H4 (cell line): ENCODE measurements around the gene ZNF708. TPM values are rescaled to one million over a fixed set of nuclear protein-coding genes. Genes with fewer than 3 reads are reported as not detected.
A peak's percentile ranks its signal among the peaks of the same experiment; 100 is the strongest.
"Not testable (repeated sequence)": the region's sequence is repeated elsewhere in the genome, so short reads cannot be mapped to it uniquely, and the experiment has no call there.

Experiments
- DNase-seq: peaks from one replicate; pipeline ENCODE4 v3.0.0-alpha.2; 2015; ENCODE audit warnings: low spot score
- total RNA-seq: library from RNA; depleted of rRNA; stranded (reverse); fragments of >200 nt; shearing (Covaris generic); gene quantifications from 2 replicates; pipeline ENCODE4 v1.2.3, GENCODE V29; 2014; rRNA removed

ZNF708 gene
- total RNA-seq, result 2.4 and 3.4 TPM in 2 replicates

DNA sequence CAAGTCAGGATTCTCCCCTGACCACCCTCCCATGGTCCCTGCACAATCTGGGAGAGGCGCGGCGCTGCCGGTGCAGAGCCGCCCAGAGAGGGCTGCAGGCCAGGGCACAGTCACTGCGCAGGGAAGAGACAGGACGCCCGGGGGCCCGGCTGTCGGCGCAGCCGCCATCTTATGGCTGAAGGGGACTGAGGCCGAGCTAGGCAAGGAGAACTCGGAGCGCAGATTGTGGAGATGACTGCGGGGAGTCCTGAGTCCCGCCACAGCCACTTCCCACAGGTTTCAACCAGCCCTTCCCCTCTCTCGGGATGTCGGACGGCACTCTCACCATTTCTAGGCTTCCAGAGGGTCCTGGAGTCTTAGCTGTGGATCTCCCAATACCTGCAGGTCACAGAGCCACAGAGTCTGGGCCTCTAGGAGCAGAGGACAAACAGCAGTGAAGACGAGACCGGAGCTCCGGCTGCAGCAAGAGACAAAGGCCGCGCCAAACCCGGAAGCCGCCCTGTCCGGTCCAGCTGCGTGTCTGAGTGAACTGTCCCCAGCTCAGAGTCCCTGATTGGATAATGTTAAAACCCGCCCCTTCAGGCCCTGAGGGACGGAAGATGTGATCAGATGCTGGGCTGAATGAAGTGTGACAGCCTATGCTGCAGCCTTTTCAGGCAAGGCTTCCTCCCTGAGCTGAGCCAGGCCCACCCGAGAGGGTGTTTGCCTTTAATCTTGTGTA, at the start of gene ZNF708:
Gene ZNF708 (minus strand): TSS at position 526 of the 721 bp plus-strand sequence. CDS start 198 bp downstream, at position 328.
- peak; percentile 88 for DNase-seq

DNA sequence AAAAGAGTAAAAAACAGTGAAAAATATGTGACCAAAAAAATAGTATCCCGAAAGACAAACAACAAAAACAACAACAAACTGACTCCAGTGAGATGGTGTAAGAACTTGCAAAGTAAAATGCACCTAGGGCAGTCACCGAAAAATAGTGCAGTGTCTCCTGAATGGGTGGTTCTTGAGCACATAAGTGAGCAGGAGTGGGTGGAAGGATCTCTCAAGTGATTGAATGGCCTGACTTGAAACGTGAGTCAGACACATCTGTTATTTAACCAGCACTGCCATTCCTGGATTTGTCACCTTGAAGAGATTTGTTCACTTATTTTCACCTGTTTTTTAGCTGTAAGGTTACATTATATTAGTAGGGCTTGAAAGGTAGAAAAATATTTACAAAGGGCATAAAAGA, 33.1 kb upstream of the ZNF708 start:
- DNase-seq, result no peak

DNA sequence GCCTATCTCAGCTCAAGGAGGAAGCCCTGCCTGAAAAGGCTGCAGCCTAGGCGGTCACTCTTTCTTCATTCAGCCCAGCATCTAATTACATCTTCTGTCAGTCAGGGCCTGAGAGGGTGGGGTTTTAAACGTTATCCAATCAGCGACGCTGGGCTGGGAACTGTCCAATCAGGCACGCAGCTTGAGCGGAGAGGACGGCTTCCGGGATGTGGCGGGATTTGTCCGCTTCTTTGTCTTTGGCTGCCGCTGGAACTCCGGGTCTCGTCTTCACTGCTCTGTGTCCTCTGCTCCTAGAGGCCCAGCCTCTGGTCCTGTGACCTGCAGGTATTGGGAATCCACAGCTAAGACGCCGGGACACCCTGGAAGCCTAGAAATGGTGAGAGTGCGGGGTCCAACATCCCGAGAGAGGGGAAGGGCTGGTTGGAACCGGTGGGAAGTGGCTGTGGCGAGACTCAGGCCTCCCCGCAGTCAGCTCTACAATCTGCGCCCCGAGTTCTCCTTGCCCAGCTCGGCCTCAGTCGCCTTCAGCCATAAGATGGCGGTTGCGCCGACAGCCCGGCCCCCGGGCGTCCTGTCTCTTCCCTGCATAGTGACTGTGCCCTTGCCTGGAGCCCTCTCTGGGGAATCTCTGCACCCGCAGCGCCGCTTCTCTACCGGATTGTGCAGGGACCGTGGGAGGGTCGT, 29.7 kb upstream of the ZNF708 start, which contains the start of gene ZNF738:
Gene ZNF738 (plus strand): TSS at position 233 of the 684 bp plus-strand sequence. CDS start 141 bp downstream, at position 374.
- peak; percentile 93 for DNase-seq

- no peak for DNase-seq
Observed at GRCh38 chr19:21352830-21353229, 23.6 kb upstream of the ZNF708 start.

DNA sequence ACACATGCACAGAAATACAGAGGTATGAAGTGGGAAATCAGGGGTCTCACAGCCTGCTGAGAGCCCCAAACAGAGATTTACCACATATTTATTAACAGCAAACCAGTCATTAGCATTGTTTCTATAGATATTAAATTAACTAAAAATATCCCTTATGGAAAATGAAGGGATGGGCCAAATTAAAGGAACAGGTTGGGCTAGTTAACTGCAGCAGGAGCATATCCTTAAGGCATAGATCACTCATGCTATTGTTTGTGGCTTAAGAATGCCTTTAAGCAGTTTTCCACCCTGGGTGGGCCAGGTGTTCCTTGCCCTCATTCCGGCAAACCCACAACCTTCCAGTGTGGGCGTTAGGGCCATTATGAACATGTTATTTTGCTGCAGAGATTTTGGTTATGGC, 15.6 kb upstream of the ZNF708 start:
- DNase-seq, result not testable (repeated sequence)

DNA sequence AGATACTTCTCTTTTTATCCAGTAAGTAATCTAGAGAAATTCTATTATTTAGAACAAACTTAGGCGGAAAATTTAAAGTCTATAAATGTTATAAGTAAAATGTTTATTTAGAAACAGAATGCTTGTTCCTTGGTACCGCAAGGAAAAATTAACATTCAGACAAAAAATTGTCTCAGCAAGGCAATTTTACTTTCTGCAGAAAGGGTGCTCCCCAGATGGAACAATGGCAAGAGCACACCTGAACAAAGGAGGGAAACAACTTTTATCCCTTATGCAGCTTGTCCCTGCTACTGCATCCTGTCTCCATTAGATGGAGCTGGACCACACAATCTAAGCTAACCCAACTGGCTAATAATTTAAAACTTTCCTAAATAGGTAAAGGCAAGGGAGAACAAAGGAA, 6.5 kb upstream of the ZNF708 start:
- DNase-seq, result no peak

DNA sequence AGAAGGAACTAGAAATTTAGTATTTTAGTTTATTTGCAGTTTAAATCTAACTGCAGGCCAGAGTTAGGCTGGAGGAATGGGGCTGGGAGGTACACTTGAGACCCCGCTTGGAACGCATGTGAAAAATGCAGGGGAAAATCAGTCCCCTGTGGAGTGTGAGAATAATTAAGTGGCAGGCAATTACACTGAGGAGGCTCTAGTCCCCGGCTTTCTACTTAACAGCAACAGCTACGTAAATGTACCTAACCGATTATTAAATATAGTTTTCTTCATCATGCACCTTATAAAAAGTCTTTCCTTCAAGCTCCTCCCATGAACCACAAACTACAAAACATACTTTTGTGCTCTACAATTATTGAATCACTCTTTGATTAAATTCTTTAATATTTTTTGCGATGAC, 804 bp downstream of the ZNF708 start:
- DNase-seq, result no peak

DNA sequence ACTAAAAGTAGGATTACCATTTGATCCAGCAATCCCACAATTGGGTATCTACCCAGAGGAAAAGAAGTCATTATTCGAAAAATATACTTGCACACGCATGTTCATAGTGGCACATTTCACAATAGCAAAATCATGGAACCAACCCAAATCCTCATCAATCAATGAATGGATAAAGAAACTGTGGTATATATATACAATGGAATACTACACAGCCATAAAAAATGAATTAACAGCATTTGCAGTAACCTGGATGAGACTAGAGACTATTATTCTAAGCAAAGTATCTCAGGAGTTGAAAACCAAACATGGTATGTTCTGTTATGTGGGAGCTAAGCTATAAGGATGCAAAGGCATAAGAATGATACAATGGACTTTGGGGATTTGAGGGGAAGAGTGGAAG, 3.0 kb downstream of the ZNF708 start:
- DNase-seq, result no peak

- DNase-seq, result no peak
Observed at GRCh38 chr19:21323000-21323399, 6.2 kb downstream of the ZNF708 start.

- no peak for DNase-seq
Observed at GRCh38 chr19:21322528-21322927, 6.7 kb downstream of the ZNF708 start.

DNA sequence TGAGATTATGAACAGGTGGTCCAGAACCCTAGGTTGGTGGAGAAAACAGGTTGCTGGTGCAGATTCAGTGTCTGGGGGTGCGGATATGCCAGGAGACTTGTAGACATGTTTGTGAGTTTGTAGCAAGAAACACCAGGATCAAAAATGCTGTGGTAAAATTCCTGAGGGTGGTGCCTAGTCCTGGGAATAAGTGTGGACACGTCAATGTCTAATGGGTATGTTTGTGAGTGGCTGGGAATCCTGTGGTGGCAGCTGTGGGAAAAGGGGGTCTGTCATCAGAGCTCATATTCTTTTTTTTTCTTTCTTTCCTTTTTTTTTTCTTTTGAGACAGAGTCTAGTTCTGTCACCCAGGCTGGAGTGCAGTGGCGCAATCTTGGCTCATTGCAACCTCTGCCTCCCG, 7.2 kb downstream of the ZNF708 start:
- no peak for DNase-seq

DNA sequence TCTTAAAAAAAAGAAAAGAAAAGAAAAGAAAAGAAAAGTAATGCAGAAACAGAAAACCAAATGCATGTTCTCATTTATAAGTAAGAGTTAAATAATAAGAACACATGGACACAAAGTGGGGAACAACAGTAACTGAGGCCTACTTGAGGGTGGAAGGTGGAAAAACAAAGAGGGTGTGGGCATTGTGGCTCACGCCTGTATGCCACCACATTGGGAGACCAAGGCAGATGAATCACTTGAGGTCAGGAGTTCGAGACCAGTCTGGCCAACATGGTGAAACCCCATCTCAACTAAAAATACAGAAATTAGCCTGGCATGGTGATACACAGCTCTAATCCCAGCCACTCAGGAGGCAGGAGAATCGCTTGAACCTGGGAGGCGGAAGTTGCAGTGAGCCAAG, 8.1 kb downstream of the ZNF708 start:
- DNase-seq, result no peak

- no peak for DNase-seq
Observed at GRCh38 chr19:21317821-21318220, 11.4 kb downstream of the ZNF708 start.

DNA sequence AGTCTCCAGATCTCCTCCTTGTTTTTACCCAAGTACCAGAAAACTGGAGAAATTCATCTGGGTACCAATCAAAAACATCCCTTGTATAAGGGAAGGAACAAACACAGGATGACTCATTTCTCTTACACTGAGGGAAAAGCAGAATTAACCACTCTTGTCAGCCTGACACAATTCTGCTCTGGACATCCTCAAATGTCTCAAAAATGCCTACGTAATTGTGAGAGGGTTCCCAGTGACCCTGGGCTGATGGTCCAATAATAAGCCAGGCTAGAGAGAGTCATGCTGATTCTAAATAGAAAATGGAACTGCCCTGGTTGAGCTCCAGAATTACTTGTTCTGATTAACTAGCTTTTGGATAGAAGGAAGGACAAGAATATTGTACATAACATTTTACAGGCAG, 14.5 kb downstream of the ZNF708 start:
- no peak for DNase-seq

- not testable (repeated sequence) for DNase-seq
Observed at GRCh38 chr19:21312807-21313206, 16.4 kb downstream of the ZNF708 start.

- no peak for DNase-seq
Observed at GRCh38 chr19:21308773-21309172, 20.4 kb downstream of the ZNF708 start.

DNA sequence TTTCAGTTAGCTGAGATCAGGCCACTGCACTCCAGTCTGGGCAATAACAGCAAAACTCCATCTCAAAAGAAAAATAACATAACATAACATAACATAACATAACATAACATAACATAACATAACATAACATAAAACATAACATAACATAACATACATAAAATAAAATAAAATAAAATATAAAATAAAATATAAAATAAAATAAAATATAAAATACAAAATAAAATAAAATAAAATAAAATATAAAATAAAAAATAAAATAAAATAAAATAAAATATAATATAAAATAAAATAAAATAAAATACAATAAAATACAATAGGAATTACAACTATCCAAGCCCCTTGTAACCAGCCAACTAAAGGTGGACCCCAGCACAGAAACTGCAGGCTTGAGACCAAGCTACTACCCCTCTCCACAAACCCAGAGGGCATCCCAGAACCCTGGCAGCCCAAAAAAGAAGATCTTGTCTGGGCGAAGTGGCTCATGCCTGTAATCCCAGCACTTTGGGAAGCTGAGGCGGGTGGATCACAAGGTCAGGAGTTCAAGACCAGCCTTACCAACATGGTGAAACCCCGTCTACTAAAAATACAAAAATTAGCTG, 22.2 kb downstream of the ZNF708 start:
- DNase-seq, result not testable (repeated sequence)

GRCh38 chr19:21293768-21294167, 35.4 kb downstream of the ZNF708 start:
- not testable (repeated sequence) for DNase-seq

- no peak for DNase-seq
Observed at GRCh38 chr19:21269813-21270212, 59.4 kb downstream of the ZNF708 start.

- DNase-seq, result no peak
Observed at GRCh38 chr19:21264891-21265290, 64.3 kb downstream of the ZNF708 start.

DNA sequence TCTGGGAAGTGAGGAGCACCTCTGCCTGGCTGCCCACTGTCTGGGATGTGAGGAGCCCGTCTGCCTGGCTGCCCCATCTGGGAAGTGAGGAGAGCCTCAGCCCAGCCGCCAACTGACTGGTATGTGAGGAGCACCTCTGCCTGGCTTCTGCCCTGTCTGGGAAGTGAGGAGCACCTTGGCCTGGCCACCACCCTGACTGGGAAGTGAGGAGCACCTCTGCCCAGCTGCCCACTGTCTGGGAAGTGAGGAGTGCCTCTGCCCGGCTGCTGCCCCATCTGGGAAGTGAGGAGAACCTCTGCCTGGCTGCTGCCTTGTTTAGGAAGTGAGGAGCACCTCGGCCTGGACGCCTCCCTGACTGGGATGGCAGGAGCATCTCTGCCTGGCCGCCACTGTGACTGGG, 64.8 kb downstream of the ZNF708 start:
- DNase-seq, result no peak

GRCh38 chr19:21260848-21261381, 68.3 kb downstream of the ZNF708 start:
- not testable (repeated sequence) for DNase-seq
